UCSD-AML1 (cell line): Measurements from ENCODE around the gene ATP8A2.
A peak's percentile ranks its signal among the peaks of the same experiment; 100 is the strongest.
"Not testable (repeated sequence)": the region's sequence is repeated elsewhere in the genome, so short reads cannot be mapped to it uniquely, and the experiment has no call there.

Experiments
- DNase-seq: peaks from one replicate; lab custom pipeline; 2025; ENCODE audit not compliant: unreplicated experiment; lab: John Stamatoyannopoulos, UW

ATP8A2 gene

DNA sequence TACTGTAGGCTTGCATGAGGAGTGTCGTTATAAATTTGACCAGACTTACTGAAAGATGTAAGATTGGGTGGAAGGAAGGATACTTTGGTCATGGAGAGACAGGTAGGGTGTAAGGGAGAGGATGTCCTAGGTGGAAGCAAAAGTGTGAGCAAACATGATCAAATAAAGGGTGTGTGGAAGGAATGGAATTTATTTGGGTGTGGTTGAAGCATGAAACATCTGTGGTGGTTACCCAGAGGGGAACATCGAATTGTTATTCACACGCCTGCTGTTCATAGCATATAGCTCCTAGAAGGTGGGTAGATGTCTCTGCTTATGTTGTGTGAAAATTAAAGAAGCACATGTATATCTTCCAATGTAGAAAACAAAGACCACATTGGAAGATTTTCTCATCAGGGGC lies 157.7 kb downstream of the ATP8A2 start:
- DNase-seq: no peak

DNA sequence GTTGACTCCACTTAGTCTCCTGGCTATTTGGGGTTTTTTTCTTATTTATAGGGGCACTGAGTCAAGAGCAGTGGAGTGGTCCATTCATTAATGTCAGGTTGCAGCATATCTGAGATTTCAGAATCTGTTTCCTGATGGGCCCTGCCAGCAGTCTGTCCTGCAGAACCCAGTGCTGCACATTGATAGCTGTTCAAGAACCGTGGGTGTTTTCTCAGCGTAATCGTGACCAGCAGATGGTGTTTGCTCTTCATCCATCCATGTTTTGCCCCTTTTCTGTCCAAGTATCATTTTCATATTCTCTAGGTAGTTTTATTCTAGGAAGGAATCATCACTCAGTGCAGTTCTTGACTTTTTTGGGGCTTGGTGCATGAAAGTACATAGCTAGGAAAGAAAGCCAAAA lies 166.5 kb downstream of the ATP8A2 start:
- no peak for DNase-seq

DNA sequence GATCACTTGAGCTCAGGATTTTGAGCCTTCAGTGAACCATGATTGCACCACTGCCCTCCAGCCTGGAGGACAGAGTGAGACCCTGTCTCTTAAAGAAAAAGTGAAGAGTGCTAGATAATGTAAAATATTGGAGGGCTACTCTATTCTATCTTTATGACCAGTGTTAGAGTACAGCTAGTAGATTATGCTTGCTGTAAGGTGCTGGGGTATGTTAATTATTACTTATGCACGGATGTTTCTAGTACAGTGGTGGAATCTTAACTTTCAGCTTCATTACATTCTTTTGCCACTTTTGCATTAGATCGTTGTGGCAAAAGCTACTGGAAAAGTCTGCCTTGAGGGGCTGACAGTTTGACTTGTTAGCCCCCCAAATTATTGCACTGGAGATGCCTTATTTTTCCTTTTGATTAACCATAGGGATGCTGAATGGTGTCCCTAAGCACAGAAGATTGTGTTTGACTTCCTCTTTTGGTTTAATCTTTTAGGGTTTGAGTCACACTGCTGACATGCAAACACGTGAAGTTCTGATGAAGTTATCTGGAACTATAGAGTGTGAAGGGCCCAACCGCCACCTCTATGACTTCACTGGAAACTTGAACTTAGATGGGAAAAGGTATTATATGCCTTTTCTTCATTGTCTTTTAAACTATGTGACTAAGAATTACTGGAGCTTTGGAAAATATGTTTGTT lies 169.8 kb downstream of the ATP8A2 start:
- no peak for DNase-seq

DNA sequence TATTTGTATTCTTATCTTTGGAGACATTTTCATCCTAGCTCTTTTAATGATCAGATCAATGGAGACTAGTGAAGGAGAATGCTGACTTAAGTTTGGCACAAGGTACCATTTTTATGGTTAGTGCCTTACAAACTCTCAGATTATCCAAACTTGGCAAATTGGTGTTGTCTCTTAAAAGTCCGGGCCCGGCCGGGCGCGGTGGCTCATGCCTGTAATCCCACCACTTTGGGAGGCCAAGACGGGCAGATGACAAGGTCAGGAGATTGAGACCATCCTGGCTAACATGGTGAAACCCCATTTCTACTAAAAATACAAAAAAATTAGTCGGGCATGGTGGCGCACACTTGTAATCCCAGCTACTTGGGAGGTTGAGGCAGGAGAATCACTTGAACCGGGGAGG lies 177.2 kb downstream of the ATP8A2 start:
- not testable (repeated sequence) for DNase-seq

DNA sequence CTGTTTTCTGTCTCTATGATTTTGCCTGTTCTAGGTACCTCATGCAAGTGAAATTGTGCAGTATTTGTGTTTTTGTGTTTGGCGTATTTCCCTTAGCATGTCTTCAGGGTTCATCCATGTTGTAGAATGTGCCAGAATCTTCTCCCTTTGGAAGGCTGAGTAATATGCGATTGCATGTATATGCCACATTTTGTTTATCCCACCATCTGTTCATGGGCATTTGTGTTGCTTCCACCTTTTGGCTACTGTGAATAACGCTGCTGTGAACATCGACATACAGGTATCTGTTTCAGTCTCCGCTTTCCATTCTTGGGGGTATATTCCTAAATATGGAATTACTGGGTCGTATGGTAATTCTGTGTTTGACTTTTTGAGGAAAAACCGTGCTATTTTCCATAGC lies 190.0 kb downstream of the ATP8A2 start:
- DNase-seq: no peak

DNA sequence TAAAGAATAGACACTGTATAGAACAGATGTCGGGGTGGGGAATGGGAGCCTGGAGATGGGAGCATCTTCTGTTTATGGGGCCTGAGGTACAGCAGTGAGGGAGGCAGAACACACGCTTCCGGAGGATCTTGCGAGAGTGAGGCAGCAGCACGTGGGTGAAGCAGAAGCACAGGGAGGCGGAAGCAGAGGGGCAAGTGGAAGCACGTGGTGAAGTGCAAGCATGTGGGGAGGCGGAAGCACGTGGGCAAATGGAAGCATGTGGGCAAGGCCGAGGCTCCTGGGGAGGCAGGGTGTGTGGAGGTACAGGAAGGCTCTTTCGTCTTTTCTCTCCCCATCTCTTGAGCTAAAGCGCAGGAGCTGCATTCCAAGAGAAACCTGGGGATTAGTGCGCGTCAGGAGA lies 198.4 kb downstream of the ATP8A2 start:
- DNase-seq: no peak

DNA sequence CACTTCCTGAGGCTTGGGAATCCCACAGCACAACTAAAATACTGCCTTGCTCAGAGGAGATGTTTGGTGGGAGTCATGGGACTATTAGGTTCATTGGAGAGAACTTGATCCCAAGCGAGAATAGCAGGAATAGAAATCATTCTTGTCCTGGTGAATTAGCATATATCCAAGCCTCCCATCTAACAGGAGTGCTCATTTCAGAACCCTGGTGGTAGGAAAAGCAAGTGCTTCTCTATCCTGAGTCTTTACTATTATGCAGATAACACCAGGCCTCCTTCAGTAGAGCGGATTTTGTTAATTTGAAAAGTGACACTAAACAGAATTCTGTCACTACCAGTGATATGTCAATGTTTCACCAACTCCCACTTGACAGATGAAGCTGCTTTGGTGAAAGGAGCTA lies 199.5 kb downstream of the ATP8A2 start:
- DNase-seq: no peak

DNA sequence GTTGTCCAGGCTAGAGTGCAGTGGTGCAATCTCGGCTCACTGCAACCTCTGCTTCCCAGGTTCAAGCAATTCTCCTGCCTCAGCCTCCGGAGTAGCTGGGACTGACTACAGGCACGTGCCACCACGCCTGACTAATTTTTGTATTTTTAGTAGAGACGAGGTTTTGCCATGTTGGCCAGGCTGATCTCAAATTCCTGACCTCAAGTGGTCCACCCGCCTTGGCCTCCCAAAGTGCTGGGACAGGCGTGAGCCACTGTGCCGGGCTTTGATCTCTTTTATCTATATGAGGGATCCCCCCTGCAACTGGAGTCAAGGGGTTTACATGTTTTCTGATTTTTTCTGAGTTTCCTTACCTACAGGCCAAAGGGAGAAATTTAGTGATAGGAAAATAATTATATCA lies 200.4 kb downstream of the ATP8A2 start:
- not testable (repeated sequence) for DNase-seq

DNA sequence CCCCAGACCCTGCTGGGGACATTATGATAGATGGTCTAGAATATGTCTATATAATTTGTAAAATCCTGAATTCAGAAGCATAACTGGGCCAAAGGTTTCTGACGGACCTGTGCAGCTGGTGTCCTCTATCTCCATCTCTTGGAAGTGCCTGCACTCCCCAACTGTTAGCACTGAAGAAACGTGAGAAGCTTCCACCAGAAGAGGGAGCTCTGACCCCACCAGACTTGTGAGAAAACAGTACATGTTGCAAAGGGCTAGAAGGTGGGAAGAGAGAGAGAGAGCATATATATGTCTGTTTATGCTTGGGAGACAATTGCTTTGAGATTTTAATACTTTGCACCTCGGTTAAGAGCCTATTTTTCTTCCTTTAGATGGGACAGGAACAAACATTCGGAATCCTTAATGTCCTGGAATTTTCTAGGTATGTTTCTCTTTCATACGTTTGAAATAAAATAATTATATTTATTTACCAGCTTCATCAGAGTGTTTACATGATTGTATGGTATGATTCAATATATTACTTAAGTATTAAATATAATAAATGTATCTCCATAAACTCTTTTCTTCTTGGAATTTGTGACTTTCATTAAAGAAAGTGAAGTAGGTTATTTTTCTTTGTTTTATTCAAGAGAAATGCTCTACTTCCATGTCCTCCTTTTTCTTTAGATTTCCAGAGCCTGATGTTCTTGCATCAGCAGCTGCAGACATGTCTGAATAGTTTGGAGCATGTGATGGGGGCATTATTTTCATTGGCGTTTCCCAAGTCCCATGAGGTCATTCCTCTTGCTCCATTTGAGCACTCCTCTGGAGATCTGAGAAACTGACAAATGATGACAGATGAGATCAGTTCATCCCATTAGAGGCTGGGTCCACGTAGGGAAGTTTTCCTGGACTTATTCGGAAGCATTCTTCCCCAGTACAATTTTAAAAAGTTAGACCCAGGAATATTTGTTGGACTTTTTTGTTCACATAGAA lies 202.9 kb downstream of the ATP8A2 start:
- peak; percentile 59 for DNase-seq

DNA sequence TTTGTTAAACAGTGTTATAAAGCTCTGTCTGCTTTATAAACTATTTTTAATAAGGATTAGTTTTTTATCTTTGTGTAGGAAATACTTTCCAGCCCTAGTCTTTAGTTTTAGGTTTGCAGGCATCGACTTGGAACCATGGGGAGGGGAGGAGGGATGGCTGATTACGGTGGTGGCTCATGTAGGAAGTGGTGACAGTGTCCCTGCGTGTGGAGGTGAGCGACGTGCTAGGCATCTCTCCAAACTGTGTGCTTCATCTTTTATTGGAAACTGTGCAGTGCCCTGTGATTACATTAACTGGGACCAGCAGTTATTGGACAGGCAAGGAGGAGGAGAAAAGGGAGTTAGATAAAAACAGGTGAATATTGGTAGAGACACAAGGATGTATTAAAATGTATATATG lies 203.8 kb downstream of the ATP8A2 start:
- DNase-seq: no peak

DNA sequence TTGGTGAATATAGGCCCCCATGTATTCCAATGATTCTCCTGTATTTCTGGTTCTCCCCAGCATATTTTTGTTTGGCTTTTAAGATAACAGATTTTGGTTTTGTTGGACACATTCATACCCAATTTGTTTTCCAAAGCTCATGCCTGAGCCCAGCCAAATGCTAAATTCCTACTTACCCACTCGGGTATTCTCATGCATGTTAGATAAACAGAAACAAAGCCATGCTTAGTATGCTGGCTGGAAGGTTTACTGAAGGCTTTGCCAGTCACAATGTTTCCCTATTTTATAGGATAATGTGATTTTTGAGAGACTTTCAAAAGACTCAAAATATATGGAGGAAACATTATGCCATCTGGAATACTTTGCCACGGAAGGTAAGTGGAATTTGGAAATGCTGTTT lies 206.8 kb downstream of the ATP8A2 start:
- DNase-seq: no peak

DNA sequence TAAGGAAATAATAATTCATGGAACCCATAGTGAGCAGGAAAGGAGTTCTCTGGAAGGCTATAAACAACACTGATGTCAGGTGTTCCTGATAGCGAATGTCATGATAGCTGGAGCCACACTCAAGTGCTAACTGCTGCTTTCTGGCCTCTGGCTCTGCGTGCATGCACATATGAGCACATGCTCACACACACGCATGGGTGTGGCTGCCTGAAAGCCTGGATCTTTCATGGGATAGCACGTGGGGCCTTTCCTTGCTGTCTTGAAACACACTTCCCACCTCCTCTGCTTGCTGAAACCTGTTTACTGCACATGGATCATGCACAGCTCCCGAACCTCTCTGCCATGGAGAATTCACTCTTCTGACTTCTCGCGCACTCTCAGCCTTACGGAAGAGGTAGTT lies 207.4 kb downstream of the ATP8A2 start:
- DNase-seq: no peak

DNA sequence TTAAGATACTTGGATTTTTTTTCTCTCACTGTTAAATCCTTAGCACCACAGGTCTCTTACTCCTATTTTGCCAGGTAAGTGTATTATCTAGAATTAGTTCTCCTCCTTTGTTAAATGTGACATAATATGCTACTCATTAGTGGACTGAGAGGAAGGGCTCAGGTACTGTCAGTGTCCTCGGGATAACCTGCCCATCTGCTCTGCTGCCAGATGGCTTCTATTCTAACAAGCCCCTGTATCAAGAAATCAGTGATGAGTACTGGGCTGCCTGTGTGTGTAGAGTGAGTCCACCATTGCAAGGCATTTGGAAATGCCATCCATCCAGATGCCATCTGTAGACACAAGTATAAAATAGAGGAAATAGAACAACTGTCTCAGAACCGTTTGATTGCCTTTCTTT lies 209.6 kb downstream of the ATP8A2 start:
- DNase-seq: no peak

DNA sequence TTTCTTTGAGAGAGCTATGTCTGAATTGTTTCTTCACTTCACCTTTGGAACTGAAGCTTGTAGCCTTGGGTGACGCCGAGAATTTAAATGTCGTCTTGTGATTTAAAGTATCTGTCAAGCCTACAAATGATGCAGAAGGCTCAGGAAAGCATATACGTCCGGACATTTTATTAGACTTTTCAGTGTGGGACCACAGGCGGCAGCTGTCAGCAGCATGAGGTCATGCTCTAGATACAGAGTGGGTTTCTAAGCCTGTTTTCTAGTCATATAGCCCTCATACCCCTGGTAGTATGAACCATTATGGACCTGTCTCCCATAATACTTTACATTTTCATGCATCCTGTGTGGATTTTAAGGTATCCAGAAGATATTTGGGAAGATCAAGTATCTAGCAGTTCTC lies 212.3 kb downstream of the ATP8A2 start:
- no peak for DNase-seq

DNA sequence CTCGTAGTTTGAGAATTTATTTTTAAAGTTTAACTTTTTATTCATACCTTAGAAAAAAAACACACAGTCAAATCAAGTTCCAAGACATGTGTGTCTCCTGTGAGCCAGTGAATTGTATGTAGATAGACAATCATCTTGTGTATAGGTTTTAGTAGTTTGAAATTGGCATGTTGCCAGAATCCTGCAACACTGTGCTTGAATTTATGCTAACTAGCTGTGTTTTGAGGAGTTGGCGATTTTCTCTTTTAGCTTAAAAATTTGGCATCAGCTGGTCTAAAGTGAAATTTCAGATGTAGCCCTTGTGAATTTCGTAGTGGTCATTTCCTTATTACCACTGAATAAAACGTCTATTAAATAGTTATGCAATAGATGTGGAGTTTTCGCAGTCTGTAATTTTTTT lies 213.2 kb downstream of the ATP8A2 start:
- no peak for DNase-seq

DNA sequence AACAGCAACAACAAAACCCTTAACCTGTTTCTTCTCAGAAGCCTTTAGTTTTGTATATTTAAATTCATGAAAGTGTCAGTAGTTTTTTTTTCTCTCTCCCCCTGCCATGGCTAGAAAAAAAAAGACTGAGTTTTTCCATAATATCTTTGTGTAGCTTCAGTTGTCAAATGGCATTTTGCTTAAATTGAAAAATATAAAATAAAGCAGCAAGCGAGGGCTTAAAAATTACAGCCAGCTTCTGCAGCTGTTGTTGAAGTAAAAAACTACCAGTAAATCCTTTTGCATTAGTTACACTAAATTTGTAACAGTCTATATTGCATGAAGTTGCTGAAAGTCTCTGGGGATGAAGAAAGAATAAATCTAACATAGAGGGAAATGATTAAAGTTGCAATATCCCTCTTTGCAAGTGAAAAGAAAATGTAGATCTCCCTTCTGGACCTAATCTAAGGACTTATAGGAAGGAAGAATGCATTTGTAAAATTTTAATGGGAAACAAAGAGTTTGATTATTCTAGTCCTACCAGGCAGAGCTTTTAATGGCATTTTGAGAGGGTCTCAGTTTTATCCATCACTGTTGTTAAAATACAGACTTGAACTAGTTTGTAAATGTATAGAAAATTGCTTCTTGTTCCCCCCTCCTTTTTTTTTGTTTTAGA lies 215.7 kb downstream of the ATP8A2 start:
- DNase-seq: no peak

DNA sequence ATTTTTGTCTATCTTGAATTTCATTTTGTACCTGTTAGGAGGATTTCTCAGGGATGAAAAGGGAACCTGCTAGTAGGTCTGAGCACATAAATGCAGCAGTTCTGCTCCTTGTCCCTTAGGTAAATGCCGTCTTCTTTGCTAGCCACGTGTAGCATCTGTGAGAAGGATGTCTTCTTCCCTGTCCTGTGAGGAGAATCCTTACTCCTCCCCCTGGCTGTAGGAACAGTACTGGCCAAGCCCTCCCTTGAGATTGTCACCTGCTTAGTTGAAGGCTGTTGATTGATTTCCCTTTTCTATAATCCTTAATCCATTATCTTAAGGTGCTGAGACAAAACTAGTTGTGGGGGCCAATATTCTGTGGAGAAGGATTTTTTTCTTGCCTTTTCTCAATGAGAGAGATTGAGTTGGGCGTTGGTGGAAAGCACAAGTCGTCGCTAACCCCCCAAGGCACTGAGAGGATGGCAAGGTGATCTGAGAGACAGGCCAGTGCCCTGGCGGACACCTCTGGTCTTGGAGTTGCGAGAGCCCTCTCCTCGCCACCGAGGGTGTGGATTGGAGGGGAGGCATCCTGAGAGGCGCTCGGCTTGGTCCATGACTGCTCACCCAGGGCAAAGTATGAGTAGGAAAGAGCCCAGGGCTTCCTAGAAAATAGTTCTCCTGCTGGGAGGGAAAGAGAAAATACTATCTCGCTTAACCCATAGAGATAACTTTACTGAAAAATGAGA lies 216.7 kb downstream of the ATP8A2 start:
- no peak for DNase-seq

DNA sequence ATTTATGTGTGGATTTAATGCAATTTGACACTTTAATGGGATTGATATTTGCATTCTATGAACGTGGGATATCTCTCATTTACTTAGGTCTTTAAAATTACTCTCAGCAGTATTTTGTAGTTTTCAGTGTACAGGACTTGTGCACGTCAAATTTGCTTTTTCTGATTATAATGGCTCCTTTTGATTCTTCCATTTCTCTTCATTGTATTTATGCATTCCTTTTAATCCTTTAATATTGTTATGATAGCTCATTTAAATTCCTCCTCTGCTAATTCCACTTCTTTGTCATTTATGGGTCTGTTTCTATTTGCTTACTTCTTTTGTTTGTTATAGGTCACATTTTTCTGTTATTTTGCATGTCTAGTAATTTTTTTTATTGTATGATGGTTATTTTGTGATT lies 226.6 kb downstream of the ATP8A2 start:
- DNase-seq: no peak

DNA sequence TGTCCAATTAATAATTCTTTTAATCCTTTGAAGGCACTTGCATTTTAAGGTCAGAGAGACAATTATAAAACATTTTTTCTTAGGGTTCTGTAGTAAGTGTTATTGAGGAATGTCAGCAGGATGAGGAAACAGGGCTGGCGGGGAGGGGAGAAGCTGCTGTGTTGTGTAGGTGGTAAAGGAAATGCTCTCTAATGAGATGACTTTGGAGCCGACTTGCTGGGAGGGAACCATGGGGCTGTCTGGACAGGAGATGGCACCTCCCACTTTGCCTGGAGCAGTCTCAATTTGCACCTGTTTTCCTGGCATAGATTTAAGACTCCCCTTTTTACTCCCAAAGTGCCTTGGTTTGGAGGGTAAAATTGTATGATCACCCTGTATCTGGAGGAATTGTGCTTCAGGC lies 230.4 kb downstream of the ATP8A2 start:
- DNase-seq: no peak

DNA sequence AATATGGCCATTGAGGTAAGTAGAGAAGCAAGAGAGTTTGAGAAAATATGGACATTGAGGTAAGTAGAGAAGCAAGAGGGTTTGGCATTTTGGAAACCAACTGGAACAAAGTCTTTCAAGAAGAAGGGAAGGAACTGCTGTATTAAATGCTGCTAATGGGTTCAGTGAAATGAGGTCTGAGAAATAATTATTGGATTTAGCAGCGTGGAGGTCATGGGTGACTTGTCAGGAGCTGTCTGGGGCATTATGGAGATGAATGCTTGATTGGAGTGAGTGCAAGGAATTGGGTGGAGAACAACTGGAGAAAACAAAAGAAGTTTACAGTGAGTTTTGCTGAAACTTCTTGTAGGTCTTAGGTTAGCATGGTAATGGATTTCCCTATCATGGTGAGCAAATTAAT lies 232.3 kb downstream of the ATP8A2 start:
- DNase-seq: no peak

DNA sequence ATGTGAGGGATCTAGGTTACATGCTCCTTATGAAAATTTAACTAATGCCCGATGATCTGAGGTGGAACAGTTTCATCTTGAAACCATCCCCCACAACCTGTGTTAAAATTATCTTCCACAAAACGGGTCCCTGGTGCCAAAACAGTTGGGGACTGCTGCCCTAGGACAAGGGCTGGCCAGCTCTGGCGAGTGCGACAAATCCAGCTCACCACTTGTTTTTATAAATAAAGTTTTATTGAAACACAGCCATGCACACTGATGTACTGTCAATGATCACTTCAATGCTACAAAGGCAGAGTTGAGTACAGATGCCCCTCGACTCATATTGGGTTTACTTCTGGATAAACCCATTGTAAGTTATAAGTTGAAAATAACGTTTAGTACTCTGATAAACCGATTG lies 235.3 kb downstream of the ATP8A2 start:
- no peak for DNase-seq
